Measurements from ENCODE around the gene ANKIB1. TPM values are rescaled to one million over a fixed set of nuclear protein-coding genes. Genes with fewer than 3 reads are reported as not detected.

The ANKIB1 gene
- polyA plus RNA-seq, 1 donor (not counting 4 experiments of a cell fraction or from before 2014, with no cell fraction given) = 37.0 TPM

DNA sequence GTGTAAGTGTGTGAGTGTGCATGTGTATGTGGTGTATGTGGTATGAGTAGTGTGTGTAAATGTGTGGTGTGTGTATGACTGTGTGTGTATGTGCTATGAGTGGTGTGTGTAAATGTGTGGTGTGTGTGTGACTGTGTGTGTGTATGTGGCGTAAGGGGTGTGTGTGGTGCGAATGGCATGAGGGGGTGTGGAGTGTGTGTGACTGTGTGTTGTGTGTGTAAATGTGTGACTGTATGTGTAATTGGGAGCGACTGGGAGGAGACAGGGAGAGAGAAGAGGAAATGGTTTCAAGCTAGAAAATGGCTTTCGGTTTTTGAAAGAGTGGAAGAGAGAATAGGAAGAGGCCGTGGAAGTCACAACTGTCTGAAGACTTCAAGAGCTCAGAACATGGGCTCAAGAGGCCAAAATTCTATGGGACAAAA is 177.9 kb downstream of the ANKIB1 start:
- Histone ChIP-seq H3K9me3 (ENCODE audit: control insufficient read depth, low read depth, low read length) (no peaks in the 10 kb centered on the region), H2AFZ (ENCODE audit: control insufficient read depth, low read length) (peak overlapping the region; percentile 100), H3K9me1 (ENCODE audit: control insufficient read depth, extremely low read depth, insufficient read depth, low read length) (no peaks in the 10 kb centered on the region), H3K9ac (ENCODE audit: control insufficient read depth, extremely low read depth, insufficient read depth, low read length) (no peak overlapping the region), H3K79me2 (ENCODE audit: control insufficient read depth, insufficient read depth, low read length) (no peaks in the 10 kb centered on the region), H3K4me2 (ENCODE audit: control insufficient read depth, extremely low read depth, insufficient read depth, low read depth, low read length) (no peak overlapping the region), H3K27ac (ENCODE audit: control insufficient read depth, insufficient read depth, low read length) (no peak overlapping the region), H3K36me3 (ENCODE audit: control insufficient read depth in 2 of 2, extremely low read depth in 1 of 2, insufficient read depth in 2 of 2, low read length in 2 of 2) (no peaks in the 10 kb centered on the region), H3K4me3 (ENCODE audit: control insufficient read depth in 2 of 3, extremely low read depth in 1 of 3, insufficient read depth in 2 of 3, low read depth in 1 of 3, low read length in 3 of 3) (no peak overlapping the region), H3K27me3 (ENCODE audit: control insufficient read depth, extremely low read depth, insufficient read depth, low read length) (no peaks in the 10 kb centered on the region), H3K4me1 (ENCODE audit: control insufficient read depth, extremely low read depth, insufficient read depth, low read length) (peaks cover 3% of the 10 kb centered on the region), H4K20me1 (ENCODE audit: control insufficient read depth, extremely low read depth, insufficient read depth, low read length) (no peaks in the 10 kb centered on the region)
- dilution Hi-C loops (cut with MboI; ENCODE audit: extremely low pct_ligation_motif_present, low sequenced_read_pairs) = no loop called here
- FAIRE-seq (no peak), DNase-seq (ENCODE audit: low read depth, low spot score) (no peak)
- no peak for TF ChIP-seq EZH2 (IDR thresholded peaks at IDR 0.05; ENCODE audit: low read length)
- TF ChIP-seq, protein P1, sequence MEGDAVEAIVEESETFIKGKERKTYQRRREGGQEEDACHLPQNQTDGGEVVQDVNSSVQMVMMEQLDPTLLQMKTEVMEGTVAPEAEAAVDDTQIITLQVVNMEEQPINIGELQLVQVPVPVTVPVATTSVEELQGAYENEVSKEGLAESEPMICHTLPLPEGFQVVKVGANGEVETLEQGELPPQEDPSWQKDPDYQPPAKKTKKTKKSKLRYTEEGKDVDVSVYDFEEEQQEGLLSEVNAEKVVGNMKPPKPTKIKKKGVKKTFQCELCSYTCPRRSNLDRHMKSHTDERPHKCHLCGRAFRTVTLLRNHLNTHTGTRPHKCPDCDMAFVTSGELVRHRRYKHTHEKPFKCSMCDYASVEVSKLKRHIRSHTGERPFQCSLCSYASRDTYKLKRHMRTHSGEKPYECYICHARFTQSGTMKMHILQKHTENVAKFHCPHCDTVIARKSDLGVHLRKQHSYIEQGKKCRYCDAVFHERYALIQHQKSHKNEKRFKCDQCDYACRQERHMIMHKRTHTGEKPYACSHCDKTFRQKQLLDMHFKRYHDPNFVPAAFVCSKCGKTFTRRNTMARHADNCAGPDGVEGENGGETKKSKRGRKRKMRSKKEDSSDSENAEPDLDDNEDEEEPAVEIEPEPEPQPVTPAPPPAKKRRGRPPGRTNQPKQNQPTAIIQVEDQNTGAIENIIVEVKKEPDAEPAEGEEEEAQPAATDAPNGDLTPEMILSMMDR (optimal IDR thresholded peaks at IDR 0.05 in 1 of 3, IDR thresholded peaks at IDR 0.05 in 1 of 3, conservative IDR thresholded peaks at IDR 0.05 in 1 of 3; ENCODE audit: extremely low read depth in 1 of 3, insufficient read depth in 2 of 3, low read length in 3 of 3) = no peak

DNA sequence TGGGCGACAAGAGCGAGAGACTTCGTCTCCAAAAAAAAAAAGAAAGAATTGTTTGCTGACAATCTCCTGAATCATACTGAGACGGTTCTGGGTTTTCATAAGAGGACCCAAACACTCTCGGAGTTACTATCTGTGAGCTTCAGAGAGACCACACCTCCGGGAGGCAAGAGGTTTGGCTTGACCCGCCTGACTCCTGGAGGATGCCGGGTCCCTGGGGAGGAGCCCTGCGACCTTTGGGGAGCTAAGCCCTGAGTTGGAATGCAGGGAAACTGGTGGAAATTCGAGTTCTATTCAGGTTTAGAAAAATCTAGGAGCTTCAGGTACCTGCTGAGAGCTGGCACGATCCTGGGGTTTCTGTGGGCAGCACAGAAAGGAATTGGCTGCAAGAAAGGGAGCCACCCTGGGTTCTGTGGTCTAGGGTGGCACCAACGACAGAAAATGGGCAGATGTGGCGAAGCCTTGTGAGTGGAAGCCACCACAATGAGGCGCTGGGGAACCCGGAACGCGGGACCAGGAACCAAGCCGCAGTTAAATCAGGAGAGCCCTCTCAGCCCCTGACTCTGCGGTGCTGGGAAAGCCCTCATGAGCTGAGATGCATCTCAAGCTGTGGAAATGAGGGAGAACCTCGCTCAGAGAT is 179.7 kb downstream of the ANKIB1 start:
- Histone ChIP-seq H3K4me3 (ENCODE audit: control insufficient read depth in 2 of 3, extremely low read depth in 1 of 3, insufficient read depth in 2 of 3, low read depth in 1 of 3, low read length in 3 of 3) (no peak overlapping the region), H3K4me2 (ENCODE audit: control insufficient read depth, extremely low read depth, insufficient read depth, low read depth, low read length) (no peak overlapping the region), H3K27me3 (ENCODE audit: control insufficient read depth, extremely low read depth, insufficient read depth, low read length) (no peaks in the 10 kb centered on the region), H3K27ac (ENCODE audit: control insufficient read depth, insufficient read depth, low read length) (no peak overlapping the region), H3K9me3 (ENCODE audit: control insufficient read depth, low read depth, low read length) (no peaks in the 10 kb centered on the region), H3K9ac (ENCODE audit: control insufficient read depth, extremely low read depth, insufficient read depth, low read length) (no peak overlapping the region), H4K20me1 (ENCODE audit: control insufficient read depth, extremely low read depth, insufficient read depth, low read length) (no peaks in the 10 kb centered on the region), H3K79me2 (ENCODE audit: control insufficient read depth, insufficient read depth, low read length) (no peaks in the 10 kb centered on the region), H2AFZ (ENCODE audit: control insufficient read depth, low read length) (no peak overlapping the region), H3K4me1 (ENCODE audit: control insufficient read depth, extremely low read depth, insufficient read depth, low read length) (peaks cover 3% of the 10 kb centered on the region), H3K36me3 (ENCODE audit: control insufficient read depth in 2 of 2, extremely low read depth in 1 of 2, insufficient read depth in 2 of 2, low read length in 2 of 2) (no peaks in the 10 kb centered on the region), H3K9me1 (ENCODE audit: control insufficient read depth, extremely low read depth, insufficient read depth, low read length) (no peaks in the 10 kb centered on the region)
- dilution Hi-C loops (cut with MboI; ENCODE audit: extremely low pct_ligation_motif_present, low sequenced_read_pairs) = no loop called here
- TF ChIP-seq, protein P1 (optimal IDR thresholded peaks at IDR 0.05 in 1 of 3, IDR thresholded peaks at IDR 0.05 in 1 of 3, conservative IDR thresholded peaks at IDR 0.05 in 1 of 3; ENCODE audit: extremely low read depth in 1 of 3, insufficient read depth in 2 of 3, low read length in 3 of 3) = no peak
- DNase-seq (ENCODE audit: low read depth, low spot score) (no peak), FAIRE-seq (no peak)
